A549 (cell line): ENCODE results near the gene DHX35. TPM values are rescaled to one million over a fixed set of nuclear protein-coding genes. Genes with fewer than 3 reads are reported as not detected.

ENCODE experiments used
- ATAC-seq, 2 experiments: fragments of 200-7000 bp in 1 of 2; fragments of >200 bp in 1 of 2; cut with Nextera tagmentation in 1 of 2; cut with Tn5 transposase in 1 of 2; 3 replicates each; pipeline versions ENCODE4 v1.8.0 to v1.9.1; 2018 to 2020; ENCODE audit warnings: mild to moderate bottlenecking in 1 of 2, moderate library complexity in 1 of 2
- CTCF ChIA-PET: fragments of 300-600 bp; sonication (Branson Sonifier 250); formaldehyde crosslinking; extraction: SDS; loops from one replicate; lab custom pipeline; 2021; ENCODE audit warnings: antibody characterized with exemption, inconsistent platforms; lab: Yijun Ruan, JAX
- POLR2A ChIA-PET: fragments of 350-600 bp; formaldehyde crosslinking; extraction: SDS; loops from one replicate; lab custom pipeline; 2021; ENCODE audit warnings: antibody characterized with exemption, inconsistent platforms; lab: Yijun Ruan, JAX
- DNase-seq, 2 experiments: peaks; one replicate each; pipeline versions ENCODE4 v3.0.0 to v3.0.0-alpha.2; 2011 to 2016; ENCODE audit warnings: low read depth in 1 of 2, low spot score in 1 of 2
- FAIRE-seq: peaks from 2 replicates; lab custom pipeline; 2011; peaks lifted over from hg19 to GRCh38; lab: Jason Lieb, UNC
- H3K27ac ChIP-seq, 2 experiments: fragments of >200 bp; sonication (Bioruptor Twin); formaldehyde crosslinking; 3 replicates each; pipeline ENCODE4 v1.5.1; 2016 to 2017
- H3K4me1 ChIP-seq: fragments of >200 bp; sonication (Bioruptor Twin); formaldehyde crosslinking; 3 replicates; pipeline ENCODE4 v1.6.1; 2016
- H3K4me2 ChIP-seq: fragments of >200 bp; sonication (Bioruptor Twin); formaldehyde crosslinking; 3 replicates; pipeline ENCODE4 v1.6.1; 2016
- H3K4me3 ChIP-seq: fragments of >200 bp; sonication (Bioruptor Twin); formaldehyde crosslinking; 3 replicates; pipeline ENCODE4 v1.5.1; 2016
- H3K9me3 ChIP-seq: fragments of >200 bp; sonication (Bioruptor Twin); formaldehyde crosslinking; 3 replicates; pipeline ENCODE4 v1.6.1; 2016
- BHLHE40 ChIP-seq: IDR thresholded peaks from 2 replicates; pipeline ENCODE4 v1.6.1; 2012; ENCODE audit warnings: low read depth, low read length, inconsistent platforms
- CHD2 ChIP-seq: fragments of 150-350 bp; IDR thresholded peaks from 2 replicates; pipeline ENCODE4 v1.6.1; 2014; ENCODE audit warnings: low read length; ENCODE audit not compliant: partially characterized antibody
- EHF ChIP-seq: fragments of 250-450 bp; sonication (Bioruptor Pico); IDR thresholded peaks from 2 replicates; pipeline ENCODE4 v1.5.0; 2020; ENCODE audit warnings: mild to moderate bottlenecking
- FOSL2 ChIP-seq, 2 experiments: fragments of 450-650 bp in 1 of 2; fragments of >200 bp in 1 of 2; sonication (Bioruptor Twin) in 1 of 2; formaldehyde crosslinking; IDR thresholded peaks; 2 replicates each; pipeline versions ENCODE4 v1.5.0 to v1.6.1; 2016 to 2020; ENCODE audit warnings: mild to moderate bottlenecking in 1 of 2, moderate library complexity in 1 of 2
- HEYL ChIP-seq: fragments of 250-450 bp; sonication (Bioruptor Pico); IDR thresholded peaks from 2 replicates; pipeline ENCODE4 v1.8.0; 2021; ENCODE audit warnings: mild to moderate bottlenecking, moderate library complexity
- HMGXB4 ChIP-seq: fragments of 250-450 bp; sonication (Bioruptor Pico); IDR thresholded peaks from 2 replicates; pipeline ENCODE4 v1.5.0; 2021; ENCODE audit warnings: mild to moderate bottlenecking, moderate library complexity, borderline replicate concordance
- HOXA7 ChIP-seq: fragments of 250-450 bp; sonication (Bioruptor Pico); IDR thresholded peaks from 2 replicates; pipeline ENCODE4 v1.5.0; 2020; ENCODE audit warnings: mild to moderate bottlenecking, moderate library complexity
- KDM5A ChIP-seq: fragments of 200-600 bp; sonication (generic); IDR thresholded peaks from 2 replicates; pipeline ENCODE4 v1.6.1; 2016; ENCODE audit warnings: antibody characterized with exemption, mild to moderate bottlenecking
- MAFK ChIP-seq: fragments of 450-650 bp; IDR thresholded peaks from 2 replicates; pipeline ENCODE4 v1.6.1; 2014; ENCODE audit not compliant: partially characterized antibody
- MAZ ChIP-seq: fragments of 150-350 bp; IDR thresholded peaks from 2 replicates; pipeline ENCODE4 v1.6.1; 2014; ENCODE audit warnings: antibody characterized with exemption, low read depth, low read length, borderline replicate concordance
- NFE2L2 ChIP-seq: fragments of 150-350 bp; conservative IDR thresholded peaks from 2 replicates; pipeline ENCODE4 v1.6.1; 2014; ENCODE audit warnings: low read length
- POLR2AphosphoS2 ChIP-seq: conservative IDR thresholded peaks from 2 replicates; pipeline ENCODE4 v1.6.1; 2012; ENCODE audit warnings: low read length, improper control_type of control experiment, inconsistent platforms
- RCOR1 ChIP-seq: fragments of 150-350 bp; IDR thresholded peaks from 2 replicates; pipeline ENCODE4 v1.6.1; 2014; ENCODE audit warnings: antibody characterized with exemption, low read length, low read depth
- REST ChIP-seq: fragments of 200-600 bp; sonication (generic); IDR thresholded peaks from 2 replicates; pipeline ENCODE4 v1.6.1; 2016; ENCODE audit warnings: antibody characterized with exemption, mild to moderate bottlenecking, moderate library complexity
- RFX5 ChIP-seq: fragments of 450-650 bp; IDR thresholded peaks from 2 replicates; pipeline ENCODE4 v1.7.1; 2014; ENCODE audit warnings: antibody characterized with exemption, mild to moderate bottlenecking, moderate library complexity
- TFCP2L1 ChIP-seq: fragments of 250-450 bp; sonication (Bioruptor Pico); IDR thresholded peaks from 2 replicates; pipeline ENCODE4 v1.5.0; 2021; ENCODE audit warnings: mild to moderate bottlenecking
- ZNF302 ChIP-seq: fragments of 250-450 bp; sonication (Bioruptor Pico); IDR thresholded peaks from 2 replicates; pipeline ENCODE4 v1.9.0; 2021; ENCODE audit warnings: inconsistent platforms, mild to moderate bottlenecking, moderate library complexity
- WGBS: methylation state at CpG from one replicate; pipeline ENCODE4 v1.1.6; 2017; ENCODE audit errors: missing lambda C conversion rate; 5-methylcytosine and 5-hydroxymethylcytosine counted together
- polyA plus RNA-seq, 4 experiments: library from polyadenylated mRNA; depleted of rRNA in 3 of 4; stranded (reverse); fragments of >200 nt; fragmentation: RNase III in 1 of 4; extraction: RNeasy Plus Mini Kit Qiagen cat#74134 plus additional on column Dnase treatment in 1 of 4; gene quantifications; 2 replicates in 3 of 4; 3 replicates in 1 of 4; pipeline ENCODE4 v1.2.3, GENCODE V29; 2011 to 2017
- TF ChIP-seq, protein P1 (sequence below): fragments of >200 bp; sonication (Bioruptor Twin); formaldehyde crosslinking; IDR thresholded peaks from 3 replicates; pipeline ENCODE4 v1.5.1; 2016

Gene DHX35
- polyA plus RNA-seq, 2 of the 4 experiments (the other 2 are of a cell fraction): 7.7 to 13.8 TPM

DNA sequence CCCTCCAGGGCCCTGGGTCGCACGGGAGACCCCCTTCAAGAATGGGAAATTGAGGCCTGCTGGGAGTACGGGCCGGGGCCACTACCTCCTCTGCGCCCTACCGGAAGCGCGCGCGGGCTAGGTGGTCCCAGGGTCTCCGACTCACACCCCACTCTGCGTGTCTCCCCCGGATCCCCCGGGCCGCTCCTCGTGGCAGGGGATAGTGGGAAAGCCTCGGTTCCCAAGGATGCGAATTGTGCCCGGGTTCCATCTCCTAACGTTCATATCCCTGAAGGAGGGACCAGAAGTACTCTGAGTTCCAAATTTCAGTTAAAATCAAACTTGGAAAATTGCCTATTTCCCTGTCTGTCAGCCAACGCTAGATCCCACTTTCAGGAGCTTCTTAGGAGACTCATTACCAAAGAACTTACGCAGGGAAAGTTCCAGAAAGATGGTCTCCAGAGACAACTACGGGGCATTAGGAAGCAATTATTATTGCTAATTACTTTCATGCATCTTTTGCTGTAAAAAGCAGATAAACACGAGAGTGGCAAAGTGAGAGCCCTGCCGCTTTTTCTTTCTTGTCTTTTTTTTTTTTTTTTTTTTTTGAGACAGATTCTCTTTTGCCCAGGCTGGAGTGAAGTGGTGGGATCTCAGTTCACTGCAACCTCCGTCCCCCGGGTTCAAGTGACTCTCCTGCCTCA, 35.1 kb upstream of the DHX35 start:
- WGBS: under 1% methylated on average over 11 of the region's 27 CpGs
- peak overlapping the region; percentile 80 to 93 for H3K27ac ChIP-seq
- CTCF ChIA-PET: interaction anchor here (0.9 to 8.4 kb wide), 21 partner anchors 10 to 278 kb away, joined by 3 to 60 read pairs (median 5); partner anchors contain the start of gene DHX35

More for the DNA sequence above, 35.1 kb upstream of the DHX35 start:
- ATAC-seq: no peak; a peak in 1 of 6 replicates
- DNase-seq: peak in 1 of 2 experiments; percentile 10
- Histone ChIP-seq H3K4me1 (peaks cover 34% of the 10 kb centered on the region; the same call in 2 of the 3 replicates), H3K4me2 (peak overlapping the region; percentile 83), H3K4me3 (peak overlapping the region; percentile 94), H3K9me3 (no peaks in the 10 kb centered on the region)
- TF ChIP-seq MAZ: no peak
- no peak for TF ChIP-seq BHLHE40
- TF ChIP-seq FOSL2 (IDR thresholded peaks at IDR 0.05): no peak
- no peak for TF ChIP-seq FOSL2 (CRISPR knock-in tag; IDR thresholded peaks at IDR 0.05)
- no peak for TF ChIP-seq HOXA7 (CRISPR knock-in tag)
- TF ChIP-seq KDM5A: no peak
- TF ChIP-seq HMGXB4 (CRISPR knock-in tag): no peak
- TF ChIP-seq, protein P1, sequence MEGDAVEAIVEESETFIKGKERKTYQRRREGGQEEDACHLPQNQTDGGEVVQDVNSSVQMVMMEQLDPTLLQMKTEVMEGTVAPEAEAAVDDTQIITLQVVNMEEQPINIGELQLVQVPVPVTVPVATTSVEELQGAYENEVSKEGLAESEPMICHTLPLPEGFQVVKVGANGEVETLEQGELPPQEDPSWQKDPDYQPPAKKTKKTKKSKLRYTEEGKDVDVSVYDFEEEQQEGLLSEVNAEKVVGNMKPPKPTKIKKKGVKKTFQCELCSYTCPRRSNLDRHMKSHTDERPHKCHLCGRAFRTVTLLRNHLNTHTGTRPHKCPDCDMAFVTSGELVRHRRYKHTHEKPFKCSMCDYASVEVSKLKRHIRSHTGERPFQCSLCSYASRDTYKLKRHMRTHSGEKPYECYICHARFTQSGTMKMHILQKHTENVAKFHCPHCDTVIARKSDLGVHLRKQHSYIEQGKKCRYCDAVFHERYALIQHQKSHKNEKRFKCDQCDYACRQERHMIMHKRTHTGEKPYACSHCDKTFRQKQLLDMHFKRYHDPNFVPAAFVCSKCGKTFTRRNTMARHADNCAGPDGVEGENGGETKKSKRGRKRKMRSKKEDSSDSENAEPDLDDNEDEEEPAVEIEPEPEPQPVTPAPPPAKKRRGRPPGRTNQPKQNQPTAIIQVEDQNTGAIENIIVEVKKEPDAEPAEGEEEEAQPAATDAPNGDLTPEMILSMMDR: no peak
- TF ChIP-seq POLR2AphosphoS2: no peak
- TF ChIP-seq CHD2: no peak
- no peak for TF ChIP-seq RCOR1
- TF ChIP-seq EHF (CRISPR knock-in tag): no peak
- TF ChIP-seq NFE2L2: no peak
- no peak for TF ChIP-seq RFX5
- no peak for TF ChIP-seq ZNF302
- TF ChIP-seq MAFK: no peak
- TF ChIP-seq REST: no peak
- no peak for TF ChIP-seq TFCP2L1 (CRISPR knock-in tag)
- TF ChIP-seq HEYL: no peak
- no peak for FAIRE-seq
- POLR2A ChIA-PET: interaction anchor here (0.6 to 3.6 kb wide), 6 partner anchors 9 to 481 kb away, joined by 3 to 34 read pairs (median 6); partner anchors contain the start of gene DHX35
